HG02759 (cell line): ENCODE data around the gene ITGB6.
"Not testable (repeated sequence)": the region's sequence is repeated elsewhere in the genome, so short reads cannot be mapped to it uniquely, and the experiment has no call there.

Source experiments
- ATAC-seq: cut with Tn5 transposase; IDR thresholded peaks from one replicate; pipeline ENCODE4 v1.9.1; 2021; ENCODE audit warnings: mild to moderate bottlenecking, moderate library complexity; ENCODE audit not compliant: unreplicated experiment

The ITGB6 gene

GRCh38 chr2:160141419-160141818, 58.7 kb downstream of the ITGB6 start:
- no peak for ATAC-seq

- no peak for ATAC-seq
Observed at GRCh38 chr2:160140471-160140870, 59.6 kb downstream of the ITGB6 start.

GRCh38 chr2:160139991-160140390, 60.1 kb downstream of the ITGB6 start:
- no peak for ATAC-seq

- ATAC-seq = no peak
Observed at GRCh38 chr2:160139350-160139749, 60.7 kb downstream of the ITGB6 start.

- no peak for ATAC-seq
Observed at GRCh38 chr2:160138406-160138805, 61.7 kb downstream of the ITGB6 start.

- no peak for ATAC-seq
Observed at GRCh38 chr2:160137464-160137863, 62.6 kb downstream of the ITGB6 start.

- ATAC-seq = no peak
Observed at GRCh38 chr2:160132761-160133160, 67.3 kb downstream of the ITGB6 start.

- no peak for ATAC-seq
Observed at GRCh38 chr2:160126756-160127155, 73.3 kb downstream of the ITGB6 start.

GRCh38 chr2:160126315-160126714, 73.8 kb downstream of the ITGB6 start:
- no peak for ATAC-seq

- no peak for ATAC-seq
Observed at GRCh38 chr2:160125828-160126227, 74.2 kb downstream of the ITGB6 start.

GRCh38 chr2:160125366-160125765, 74.7 kb downstream of the ITGB6 start:
- no peak for ATAC-seq

- no peak for ATAC-seq
Observed at GRCh38 chr2:160124571-160124970, 75.5 kb downstream of the ITGB6 start.

- ATAC-seq = not testable (repeated sequence)
Observed at GRCh38 chr2:160114721-160115120, 85.4 kb downstream of the ITGB6 start.

GRCh38 chr2:160114020-160114419, 86.1 kb downstream of the ITGB6 start:
- ATAC-seq = no peak

GRCh38 chr2:160111951-160112798, 87.9 kb downstream of the ITGB6 start:
- ATAC-seq = peak; percentile 87

- no peak for ATAC-seq
Observed at GRCh38 chr2:160110674-160111239, 89.3 kb downstream of the ITGB6 start.

GRCh38 chr2:160109939-160110673, 90.0 kb downstream of the ITGB6 start:
- peak; percentile 63 for ATAC-seq

- no peak for ATAC-seq
Observed at GRCh38 chr2:160109243-160109642, 90.8 kb downstream of the ITGB6 start.

- no peak for ATAC-seq
Observed at GRCh38 chr2:160108646-160109045, 91.4 kb downstream of the ITGB6 start.

- peak; percentile 37 for ATAC-seq
Observed at GRCh38 chr2:160105366-160105765, 94.7 kb downstream of the ITGB6 start.

GRCh38 chr2:160104115-160104514, 96.0 kb downstream of the ITGB6 start:
- ATAC-seq = no peak

GRCh38 chr2:160097326-160097725, 102.7 kb downstream of the ITGB6 start:
- no peak for ATAC-seq
